Central memory CD4-positive, alpha-beta T cell (primary cell): Measurements from ENCODE around the gene FAM53A.
"Not testable (repeated sequence)": the region's sequence is repeated elsewhere in the genome, so short reads cannot be mapped to it uniquely, and the experiment has no call there.

Experiments used
- DNase-seq: peaks from one replicate; pipeline ENCODE4 v3.0.0; 2022

Gene FAM53A

DNA sequence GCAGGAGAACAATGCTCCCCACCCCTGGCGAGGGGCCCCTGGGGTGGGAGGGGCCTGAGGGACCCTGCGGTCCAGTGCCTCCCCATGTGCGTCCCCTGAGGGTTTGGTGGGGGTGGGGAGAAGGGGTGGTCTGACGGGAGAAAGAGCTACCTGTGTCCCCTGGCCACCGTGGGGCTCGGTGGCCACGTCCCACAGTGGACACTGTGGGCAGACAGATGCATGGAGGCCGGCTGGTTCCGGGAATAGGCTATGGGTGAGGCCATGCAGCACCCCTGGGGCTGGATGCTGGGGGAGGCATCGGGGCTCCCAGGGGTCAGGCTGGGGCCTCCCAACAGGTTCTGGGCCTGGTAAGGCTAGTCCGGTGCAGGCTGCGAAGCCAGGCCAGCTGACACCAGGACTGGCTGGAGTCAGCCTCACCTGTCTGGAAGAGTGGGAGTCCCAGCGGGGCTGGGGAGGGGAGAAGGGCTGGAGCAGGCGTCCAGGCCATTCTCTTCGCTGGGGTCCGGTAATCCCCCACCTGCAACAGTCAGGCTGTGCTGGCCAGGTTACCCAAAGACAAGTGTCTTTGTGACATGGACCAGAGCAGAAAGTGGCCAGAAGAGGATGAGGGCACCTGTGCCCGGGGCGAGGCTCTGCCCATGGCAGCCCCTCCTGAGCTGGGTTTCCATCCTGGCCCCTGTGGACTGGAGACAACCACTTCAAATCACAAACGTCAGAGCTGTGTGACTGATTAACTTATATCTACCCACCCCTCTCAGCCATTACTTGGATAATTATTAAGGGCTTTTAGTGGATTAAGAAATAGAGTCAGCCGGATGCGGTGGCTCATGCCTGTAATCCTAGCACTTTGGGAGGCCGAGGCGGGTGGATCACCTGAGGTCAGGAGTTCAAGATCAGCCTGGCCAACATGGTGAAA is 1.4 kb upstream of the FAM53A start:
- DNase-seq: no peak

DNA sequence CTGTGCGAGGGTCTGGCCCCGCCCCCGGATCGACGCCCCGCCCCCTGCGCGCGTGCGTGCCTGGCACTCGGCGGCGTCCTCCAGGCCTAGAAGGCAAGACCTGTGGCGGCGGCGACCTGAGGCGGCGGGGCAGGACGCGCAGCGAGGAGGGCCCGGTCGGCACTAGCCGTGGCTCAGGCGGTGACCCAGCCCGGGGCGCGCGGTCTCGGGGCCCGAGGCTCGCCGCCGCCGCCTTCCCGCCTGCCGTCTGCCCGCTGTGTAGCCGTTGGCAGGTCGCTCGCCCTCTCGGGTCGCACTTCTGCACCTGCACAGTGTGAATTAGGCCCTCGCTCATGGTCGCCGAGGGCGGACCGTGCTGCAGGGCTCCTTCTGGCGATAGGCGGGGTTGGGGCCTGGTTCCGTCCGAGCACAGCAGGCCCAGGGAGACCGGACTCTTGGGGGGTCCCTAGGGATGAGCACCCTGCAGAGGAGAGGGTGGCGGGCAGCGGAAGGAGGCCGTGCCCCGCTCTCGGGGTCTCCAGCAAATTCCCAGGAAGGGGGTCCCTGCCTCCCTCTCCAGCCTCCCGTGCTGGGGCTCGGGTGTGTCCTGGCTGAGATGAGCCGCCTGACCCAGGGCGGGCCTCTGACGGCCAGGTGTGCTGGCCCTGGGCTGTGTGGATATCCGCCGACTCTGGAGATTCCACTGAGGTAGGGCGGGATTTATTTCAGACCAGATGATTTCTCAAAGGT is 557 bp upstream of the FAM53A start:
- no peak for DNase-seq

DNA sequence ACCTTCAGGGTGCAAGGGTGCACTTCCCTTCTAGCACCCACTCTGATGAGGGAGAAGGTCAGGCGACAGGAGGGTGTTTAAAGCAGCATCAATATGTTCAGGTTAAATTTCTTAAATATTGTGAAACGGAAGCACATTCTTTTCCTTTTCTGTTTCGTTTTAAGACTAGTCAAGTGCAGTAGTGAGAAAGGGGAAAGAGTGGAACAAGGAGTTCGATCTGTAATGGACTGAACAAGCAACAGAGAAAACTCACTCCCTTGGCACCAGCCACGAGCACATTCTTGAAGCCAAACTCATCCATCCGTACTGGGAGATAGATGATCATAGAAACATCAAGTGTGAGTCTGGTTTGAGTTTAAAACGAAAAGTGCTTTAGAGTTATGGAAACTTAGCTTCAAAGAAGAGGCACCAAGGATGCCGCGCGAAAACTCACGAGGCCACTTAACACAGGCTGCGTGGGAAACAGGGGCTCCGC is 815 bp downstream of the FAM53A start:
- no peak for DNase-seq

DNA sequence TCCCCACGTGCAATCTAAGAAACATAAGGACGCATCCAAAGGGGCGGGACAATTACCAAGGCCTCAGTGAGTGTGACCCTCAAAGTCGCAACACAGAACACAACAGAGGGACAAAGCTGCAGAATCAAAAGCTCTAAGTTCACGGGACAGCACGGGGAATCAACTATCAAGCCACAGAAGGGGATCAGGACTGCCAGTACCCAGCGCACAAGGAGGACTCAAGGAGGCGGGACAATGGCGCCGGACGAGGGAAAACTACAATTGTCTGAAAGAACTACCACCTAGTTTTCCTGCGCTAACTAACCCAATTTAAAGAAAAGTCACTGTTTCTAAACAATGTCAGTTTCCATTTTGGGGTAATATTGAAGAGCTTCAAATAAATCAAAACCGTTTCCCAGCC is 1.3 kb downstream of the FAM53A start:
- no peak for DNase-seq

DNA sequence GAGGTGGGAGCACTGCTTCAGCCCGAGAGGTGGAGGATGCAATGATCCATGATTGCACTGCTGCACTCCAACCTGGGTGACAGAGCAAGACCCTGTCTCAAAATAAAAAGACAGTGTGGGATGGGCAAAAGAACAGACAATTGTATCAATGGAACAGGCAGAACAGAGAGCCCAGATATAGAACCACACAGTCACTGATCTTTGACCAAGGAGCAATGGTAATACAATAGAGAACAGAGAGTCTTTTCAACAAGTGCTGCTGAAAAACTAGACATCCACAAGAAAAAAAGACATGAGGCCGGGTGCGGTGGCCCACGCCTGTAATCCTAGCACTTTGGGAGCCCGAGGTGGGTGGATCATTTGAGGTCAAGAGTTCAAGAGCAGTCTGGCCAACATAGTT is 5.9 kb downstream of the FAM53A start:
- no peak for DNase-seq

DNA sequence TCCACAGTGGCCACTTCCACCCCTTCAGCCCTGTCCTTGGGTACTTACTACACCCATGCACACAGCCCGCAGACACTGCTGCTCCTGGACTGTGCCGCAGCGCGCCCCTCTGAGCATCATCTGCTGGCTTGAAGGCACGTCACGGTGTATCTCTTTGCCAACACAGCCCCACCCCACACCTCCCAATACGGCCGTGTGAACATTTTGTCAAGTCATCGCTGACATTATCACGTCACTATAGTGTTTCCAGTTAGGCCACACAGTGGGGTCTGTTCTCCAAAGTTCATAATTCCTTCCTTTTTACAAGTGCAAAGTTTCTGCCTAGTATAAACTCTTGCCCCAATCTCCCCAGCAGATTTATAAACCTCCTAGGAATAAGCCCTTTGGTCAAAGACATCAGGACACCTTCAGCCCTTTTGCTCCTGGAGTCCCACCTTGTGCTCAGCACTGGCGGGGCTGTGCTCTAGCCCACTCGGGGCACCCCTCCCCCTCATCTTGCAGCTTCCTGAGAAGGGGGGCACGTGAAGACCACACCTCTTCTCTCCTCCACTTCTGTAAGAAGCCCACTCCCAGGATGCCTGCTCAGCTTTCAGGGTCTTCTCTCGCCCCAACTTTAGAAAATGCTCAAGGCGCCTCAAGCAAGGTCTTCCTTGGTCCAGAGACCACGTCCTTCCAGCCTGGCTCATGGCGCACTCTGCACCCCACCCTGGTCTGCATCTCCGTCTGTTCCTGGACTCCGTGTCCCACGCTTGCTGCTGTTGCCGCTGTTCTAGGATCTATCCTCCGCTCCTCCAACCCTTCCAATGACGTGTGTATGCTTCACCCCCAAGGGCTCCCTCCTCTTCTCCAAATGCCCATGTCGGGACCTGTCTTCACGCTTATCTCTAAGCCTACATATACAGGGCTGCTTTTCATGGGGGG is 7.2 kb downstream of the FAM53A start:
- DNase-seq: no peak

DNA sequence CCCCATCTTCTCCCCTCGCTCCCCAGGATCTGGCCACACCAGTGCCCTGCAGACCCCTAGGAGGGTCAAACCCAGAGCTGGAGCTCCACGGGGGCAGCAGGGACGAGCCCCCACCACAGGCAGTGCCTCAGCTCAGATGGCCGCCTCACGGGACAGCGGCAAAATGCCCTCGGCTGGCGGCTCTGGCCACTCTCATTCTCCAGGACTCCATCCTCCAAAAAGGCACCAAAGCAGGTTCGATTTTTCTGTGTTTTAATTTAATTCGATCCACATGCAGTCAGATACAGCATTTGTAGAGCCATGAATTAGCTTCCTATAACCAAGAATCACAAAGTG is 8.3 kb downstream of the FAM53A start:
- DNase-seq: no peak

DNA sequence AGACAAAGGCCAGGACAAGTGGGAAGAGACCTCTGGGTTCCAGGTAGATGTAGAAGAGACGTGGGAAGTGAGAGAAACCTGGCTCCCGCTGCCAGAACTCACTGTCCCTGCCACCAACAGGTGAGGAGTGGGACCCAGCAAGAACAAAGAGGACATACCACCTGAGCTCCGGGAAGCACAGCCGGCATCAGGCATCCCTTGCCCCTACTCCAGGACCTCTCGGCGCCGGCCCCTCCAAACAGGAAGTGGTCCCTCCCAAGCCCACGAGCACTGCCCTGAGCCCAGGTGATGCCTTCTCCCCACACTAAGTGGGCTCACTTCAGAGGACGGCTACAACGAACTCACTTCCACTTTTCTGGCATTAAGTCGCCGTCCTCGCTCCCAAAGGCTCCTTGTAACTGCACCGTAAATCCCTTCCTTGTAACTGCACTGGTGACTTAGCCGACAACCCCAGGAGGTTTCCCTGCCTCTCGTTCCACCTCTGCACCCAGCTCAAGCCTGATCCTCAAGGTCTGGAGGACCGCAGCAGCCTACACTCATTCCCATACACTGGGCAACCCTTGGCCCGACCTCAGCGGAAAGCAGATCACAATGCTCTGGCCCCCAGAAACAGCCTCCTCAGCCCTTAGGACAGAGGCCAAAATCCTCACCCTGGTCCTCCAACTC is 8.8 kb downstream of the FAM53A start:
- no peak for DNase-seq

DNA sequence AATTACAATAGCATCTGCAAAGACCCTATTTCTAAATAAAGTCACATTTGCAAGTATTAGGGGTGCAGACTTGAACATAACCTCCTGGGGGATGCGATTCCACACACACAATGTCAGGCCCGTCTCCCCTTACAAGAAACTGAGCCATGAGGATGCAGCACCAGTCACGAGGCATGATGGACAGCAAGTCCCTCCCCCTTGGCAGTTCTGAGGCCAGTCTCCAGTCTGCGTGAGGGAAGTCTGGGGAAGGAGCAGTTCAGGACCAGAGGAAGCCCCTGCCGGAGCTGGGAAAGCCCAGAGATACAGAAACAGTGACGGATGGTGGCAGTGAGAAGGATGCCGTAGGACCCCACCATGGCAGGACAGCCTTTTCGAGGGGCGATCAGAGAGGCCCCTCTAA is 9.4 kb downstream of the FAM53A start:
- no peak for DNase-seq

DNA sequence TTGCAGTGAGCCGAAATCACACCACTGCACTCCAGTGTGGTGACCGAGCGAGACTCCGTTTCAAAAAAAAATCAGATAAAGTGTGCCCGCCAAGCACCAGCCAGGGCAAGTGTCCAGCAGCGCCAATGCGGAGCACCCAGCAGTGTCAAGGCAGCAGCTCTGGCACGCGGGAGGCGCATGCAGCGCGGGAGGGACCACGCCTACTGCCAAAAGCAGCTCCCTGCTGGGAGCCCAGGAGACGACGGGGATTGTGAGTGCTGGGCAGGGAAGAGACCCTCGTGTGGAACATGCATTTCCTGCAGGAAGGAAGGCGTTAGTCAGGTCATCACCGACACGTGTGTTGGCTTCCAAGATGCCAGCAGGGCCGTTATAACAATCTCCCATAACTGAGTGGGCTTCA is 10.4 kb downstream of the FAM53A start:
- DNase-seq: no peak

DNA sequence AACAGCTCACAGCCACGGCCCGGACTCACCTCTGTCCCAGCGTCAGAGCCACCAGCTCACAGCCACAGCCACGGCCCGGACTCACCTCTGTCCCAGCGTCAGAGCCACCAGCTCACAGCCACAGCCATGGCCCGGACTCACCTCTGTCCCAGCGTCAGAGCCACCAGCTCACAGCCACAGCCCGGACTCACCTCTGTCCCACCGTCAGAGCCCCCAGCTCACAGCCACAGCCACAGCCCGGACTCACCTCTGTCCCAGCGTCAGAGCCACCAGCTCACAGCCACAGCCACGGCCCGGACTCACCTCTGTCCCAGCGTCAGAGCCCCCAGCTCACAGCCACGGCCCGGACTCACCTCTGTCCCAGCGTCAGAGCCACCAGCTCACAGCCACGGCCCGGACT is 13.1 kb downstream of the FAM53A start:
- DNase-seq: not testable (repeated sequence)

DNA sequence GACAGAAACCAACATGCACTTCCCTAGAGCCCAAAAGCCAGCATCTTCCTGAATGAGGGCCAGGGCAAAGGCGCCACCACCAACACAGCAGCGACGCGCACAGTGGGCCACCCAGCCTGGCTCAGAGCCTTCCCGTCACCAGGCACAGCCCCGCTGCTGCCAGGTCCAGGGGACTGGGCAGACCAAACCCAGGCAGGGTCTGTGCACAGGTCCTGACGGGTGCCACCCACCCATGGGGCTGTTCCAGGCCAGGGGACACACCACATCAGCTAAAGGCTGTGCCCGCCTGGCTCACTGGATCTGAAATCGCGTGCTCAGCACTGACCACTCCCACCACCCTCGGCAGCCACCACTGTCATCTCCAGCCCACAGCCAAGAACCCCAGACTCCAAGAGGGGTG is 13.8 kb downstream of the FAM53A start:
- no peak for DNase-seq

DNA sequence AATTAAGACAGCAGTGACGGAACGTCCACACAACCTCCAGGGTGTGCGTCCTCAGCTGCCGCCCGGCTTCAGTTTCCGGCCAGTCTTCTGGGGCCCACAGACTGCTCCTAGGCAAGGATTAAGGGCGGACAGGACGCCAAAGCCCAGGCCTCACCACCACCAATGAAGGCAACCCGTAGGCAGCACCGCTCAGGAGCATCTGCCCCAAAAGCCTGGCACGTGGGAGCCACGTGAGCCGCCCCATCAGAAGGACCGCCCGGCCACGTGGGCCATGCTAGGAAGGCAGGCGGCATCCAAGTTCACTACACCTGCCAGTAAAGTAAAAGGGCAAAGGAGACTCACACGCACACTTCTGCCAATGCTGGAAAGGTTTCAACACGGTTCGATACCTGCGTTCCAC is 14.3 kb downstream of the FAM53A start:
- DNase-seq: no peak

DNA sequence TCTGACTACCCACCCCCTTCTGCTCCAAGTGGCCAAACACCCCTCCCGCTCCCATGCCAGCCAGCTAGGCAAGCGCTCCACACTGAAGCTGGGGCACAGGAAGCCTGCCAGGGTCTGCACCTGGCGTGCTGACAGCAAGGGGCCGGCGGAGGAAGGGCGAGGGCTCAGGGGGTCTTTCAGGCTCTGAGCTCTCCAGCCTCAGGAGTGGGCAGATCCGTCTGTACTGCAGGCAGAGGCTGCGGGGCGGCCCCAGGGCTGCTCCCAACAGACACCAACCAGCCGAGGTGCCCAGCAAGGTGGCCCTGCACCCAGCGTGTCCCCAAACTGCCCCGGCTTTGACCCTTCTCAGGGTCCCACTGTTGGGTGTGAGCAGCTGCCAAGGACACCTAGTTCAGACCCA is 14.8 kb downstream of the FAM53A start:
- DNase-seq: no peak

DNA sequence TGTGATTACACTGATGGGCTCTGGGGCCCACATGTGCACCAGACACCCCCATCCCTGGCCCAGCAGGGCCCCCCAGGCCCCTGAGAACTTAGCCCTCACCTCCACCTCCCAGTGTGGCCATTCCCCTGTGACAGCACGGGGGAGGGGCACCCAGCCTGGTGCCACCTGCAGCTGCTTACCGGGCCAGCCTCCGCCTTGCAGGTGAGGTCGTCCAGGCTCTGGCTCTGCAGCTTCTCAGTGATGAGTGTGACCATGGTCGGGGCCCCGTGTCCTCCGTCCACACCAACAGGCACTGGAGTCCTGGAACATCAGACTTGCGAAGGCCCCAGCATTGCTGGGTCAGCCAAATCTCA is 15.6 kb downstream of the FAM53A start:
- no peak for DNase-seq

DNA sequence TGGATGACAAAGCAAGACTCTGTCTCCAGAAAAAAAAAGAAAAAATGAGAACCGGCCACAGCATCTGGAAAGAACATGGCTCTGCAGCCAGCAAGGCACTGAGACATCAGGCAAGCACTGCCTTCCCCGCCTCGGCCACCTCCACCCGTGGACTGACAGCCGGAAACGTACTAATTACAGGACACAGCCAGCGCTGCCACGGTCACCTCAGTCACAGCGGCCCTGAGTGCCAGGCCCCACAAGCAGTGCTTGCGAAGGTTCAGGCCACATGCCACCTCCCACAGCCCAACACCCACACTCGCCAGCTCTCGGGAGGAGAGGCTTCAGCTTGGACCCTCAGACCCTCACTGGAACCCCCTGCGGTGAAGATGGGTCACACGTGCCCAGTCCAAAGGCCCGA is 16.8 kb downstream of the FAM53A start:
- DNase-seq: no peak

DNA sequence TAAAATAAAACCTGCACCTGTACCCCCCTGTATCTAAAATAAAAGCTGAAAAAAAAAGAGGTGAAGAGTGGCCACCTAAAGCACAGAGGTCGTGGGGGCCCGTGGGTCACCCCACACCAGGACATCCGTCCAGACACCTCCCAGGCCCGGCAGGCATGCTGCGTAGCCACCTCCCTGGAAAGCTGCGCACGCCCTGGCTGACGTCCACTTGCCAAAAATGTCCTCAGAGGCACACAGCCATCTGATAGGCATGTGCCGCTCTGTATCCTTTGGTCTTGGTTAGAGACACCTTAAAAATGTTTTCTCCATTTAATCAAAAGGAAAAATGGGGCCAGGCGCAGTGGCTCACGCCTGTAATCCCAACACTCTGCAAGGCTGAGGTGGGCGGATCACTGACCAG is 17.7 kb downstream of the FAM53A start:
- no peak for DNase-seq

DNA sequence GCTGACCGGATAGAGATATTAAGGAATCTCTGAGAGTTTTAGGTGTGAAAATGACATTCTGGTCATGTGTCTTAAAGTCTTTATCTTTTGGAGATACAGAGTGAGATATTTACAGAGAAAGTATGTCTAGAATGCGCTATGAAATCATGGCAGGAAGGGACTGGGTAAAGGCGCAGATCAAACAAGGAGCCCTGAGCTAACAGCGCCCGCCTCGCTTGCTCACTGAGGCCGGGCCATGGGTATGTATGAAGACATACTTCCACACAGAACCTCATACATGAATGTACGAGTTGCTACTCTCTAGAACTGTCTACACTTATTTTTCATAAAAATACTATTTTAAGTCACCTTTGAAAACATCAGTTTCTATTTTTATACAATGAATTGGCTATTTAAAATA is 20.0 kb downstream of the FAM53A start:
- no peak for DNase-seq

DNA sequence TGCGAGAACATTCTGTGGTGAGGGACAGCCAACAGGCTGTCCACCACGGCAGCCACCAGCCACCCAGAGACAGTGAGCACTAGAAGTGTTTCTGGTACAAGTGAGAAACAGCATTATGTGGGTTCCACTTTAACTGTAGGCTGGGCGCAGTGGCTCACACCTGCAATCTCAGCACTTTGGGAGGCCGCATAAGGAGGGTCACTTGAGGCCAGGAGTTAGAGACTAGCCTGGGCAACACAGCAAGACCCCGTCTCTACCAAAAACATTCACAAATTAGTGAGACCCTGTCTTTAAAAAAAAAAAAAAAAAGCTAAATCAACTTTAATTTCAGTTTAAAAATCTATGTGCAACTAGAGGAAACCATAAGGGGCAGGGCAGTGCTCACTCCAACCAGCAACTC is 20.6 kb downstream of the FAM53A start:
- DNase-seq: no peak

DNA sequence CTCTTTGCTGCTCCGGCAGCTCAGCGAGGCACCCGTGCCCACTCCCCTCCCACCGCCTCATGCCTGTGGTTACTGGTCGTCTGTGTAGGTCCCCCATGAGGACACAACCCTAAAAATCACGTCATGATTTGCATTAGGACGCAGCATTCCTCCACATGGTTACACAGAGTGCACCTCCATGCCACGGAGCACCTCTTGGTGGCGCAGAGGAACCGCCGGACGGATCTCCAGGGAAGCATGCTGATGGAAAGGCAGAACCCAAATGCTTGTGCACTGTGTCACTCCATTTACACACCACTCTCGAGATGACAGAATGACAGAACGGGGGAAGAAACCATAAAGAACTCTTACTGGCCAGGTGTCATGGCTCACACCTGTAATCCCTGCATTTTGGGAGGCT is 22.4 kb downstream of the FAM53A start:
- no peak for DNase-seq

DNA sequence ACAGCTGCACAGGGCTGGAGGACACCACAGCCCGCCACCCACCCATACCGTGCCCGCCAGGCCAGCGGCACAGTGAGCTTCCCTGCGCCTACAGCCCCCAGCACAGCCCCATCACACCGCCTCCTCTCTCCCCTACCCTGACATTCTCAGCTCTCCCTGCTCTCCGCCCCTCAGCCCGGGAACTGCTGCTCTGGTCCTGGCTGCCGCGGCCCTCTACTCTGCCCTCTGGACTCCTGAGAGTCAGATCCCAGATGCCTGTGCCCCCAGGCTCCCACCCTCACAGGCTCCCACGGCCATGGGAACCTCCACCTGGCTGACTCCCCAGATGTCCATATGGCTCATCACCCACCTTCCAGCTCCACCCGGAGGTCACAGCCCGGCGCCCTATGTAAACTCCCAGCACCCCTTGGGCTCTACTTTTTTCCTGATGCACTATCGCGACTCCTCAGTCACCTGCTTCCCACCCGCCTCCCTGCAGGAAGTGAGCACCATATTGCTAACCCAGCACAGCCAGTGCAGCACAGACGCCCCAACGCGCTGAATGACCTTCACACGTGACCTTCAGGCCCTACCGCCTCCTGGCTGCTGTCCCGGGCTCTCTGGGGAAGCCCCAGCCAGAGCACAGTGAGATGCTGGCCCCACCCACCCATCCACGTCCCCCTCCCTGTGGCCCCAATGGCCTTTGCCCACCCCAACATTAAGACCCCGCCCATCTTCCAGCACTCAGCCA is 23.0 kb downstream of the FAM53A start:
- DNase-seq: no peak
